Measurements from ENCODE around the gene COL21A1. TPM values are rescaled to one million over a fixed set of nuclear protein-coding genes. Genes with fewer than 3 reads are reported as not detected.
A peak's percentile ranks its signal among the peaks of the same experiment; 100 is the strongest.

COL21A1 gene
- total and polyA plus RNA-seq, 2 of the 13 experiments (the other 11 are each of a cell fraction or from before 2014, with no cell fraction given), result 0.13 TPM; not detected in 1

DNA sequence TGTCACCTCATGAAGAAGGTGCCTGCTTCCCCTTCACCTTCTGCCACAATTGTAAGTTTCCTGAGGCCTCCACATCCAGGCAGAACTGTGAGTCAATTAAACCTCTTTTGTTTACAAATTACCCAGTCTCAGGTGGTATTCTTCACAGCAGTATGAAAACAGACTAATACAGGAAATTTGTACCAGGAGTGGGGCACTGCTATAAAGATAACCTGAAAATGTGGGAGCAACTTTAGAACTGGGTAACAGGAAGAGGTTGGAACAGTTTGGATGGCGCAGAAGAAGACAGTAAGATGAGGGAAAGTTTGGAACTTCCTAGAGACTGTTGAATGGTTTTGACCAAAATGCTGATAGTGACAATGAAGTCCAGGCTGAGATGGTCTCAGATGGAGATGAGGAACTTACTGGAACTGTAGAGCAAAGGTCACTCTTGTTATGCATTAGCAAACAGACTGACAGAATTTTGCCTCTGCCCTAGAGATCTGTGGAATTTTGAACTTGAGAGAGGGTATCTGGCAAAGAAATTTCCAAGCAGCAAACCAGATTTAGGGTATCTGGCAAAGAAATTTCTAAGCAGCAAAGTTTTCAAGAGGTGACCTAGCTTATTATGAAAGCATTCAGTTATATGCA is 23.5 kb upstream of the COL21A1 start (continued):
- TF ChIP-seq HNF4A (CRISPR knock-in tag; IDR thresholded peaks at IDR 0.05) (peak; percentile 64), NR1H2 (CRISPR knock-in tag; IDR thresholded peaks at IDR 0.05; ENCODE audit: borderline replicate concordance, low read depth) (no peak), KDM1A (CRISPR knock-in tag; IDR thresholded peaks at IDR 0.05) (no peak), ZNF768 (CRISPR knock-in tag; IDR thresholded peaks at IDR 0.05) (no peak), ONECUT2 (CRISPR knock-in tag; IDR thresholded peaks at IDR 0.05) (no peak), PPARG (CRISPR knock-in tag; conservative IDR thresholded peaks at IDR 0.05) (peak; percentile 77; the same call in 1 of the 2 replicates)
- TF ChIP-seq, protein P1, sequence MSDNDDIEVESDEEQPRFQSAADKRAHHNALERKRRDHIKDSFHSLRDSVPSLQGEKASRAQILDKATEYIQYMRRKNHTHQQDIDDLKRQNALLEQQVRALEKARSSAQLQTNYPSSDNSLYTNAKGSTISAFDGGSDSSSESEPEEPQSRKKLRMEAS (IDR thresholded peaks at IDR 0.05), result no peak

DNA sequence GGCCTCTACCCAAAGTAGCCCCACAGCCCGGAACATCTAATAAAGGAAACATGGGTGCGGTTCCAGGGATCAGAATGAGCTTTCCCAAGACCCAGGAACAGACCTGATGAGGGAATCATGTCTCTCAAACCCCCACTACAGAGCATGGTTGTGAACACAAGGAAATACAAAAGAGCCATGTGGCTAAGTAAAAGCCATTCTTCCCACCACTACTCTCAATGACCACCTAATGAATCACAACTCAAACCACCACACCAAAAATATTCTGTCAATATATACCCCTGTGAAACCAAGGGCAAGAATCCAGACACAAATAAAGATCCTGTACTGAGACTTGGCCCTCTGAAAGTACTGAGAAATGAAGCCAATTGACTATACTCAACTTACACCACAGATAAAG is 20.9 kb upstream of the COL21A1 start:
- CTCF ChIA-PET (ENCODE audit: low intra/inter-chr PET ratio, low total read pairs), result no interaction called here
- H3K4me3 ChIP-seq (replicated peaks in 1 of 3; ENCODE audit: insufficient read depth in 1 of 3, low read depth in 2 of 3, low read length in 3 of 3), result no peak overlapping the region
- 0% methylated on average over 2 of the region's 2 CpGs for WGBS (ENCODE audit: low lambda C conversion rate)
- H3K27ac ChIP-seq (ENCODE audit: extremely low read length, insufficient read depth, low read length), result no peak overlapping the region
- TF ChIP-seq ZNF160 (CRISPR knock-in tag; IDR thresholded peaks at IDR 0.05), result no peak
- no peak for TF ChIP-seq MTF1 (CRISPR knock-in tag; IDR thresholded peaks at IDR 0.05)
- no peak for TF ChIP-seq ZNF263 (CRISPR knock-in tag; IDR thresholded peaks at IDR 0.05)
- TF ChIP-seq, protein P2, sequence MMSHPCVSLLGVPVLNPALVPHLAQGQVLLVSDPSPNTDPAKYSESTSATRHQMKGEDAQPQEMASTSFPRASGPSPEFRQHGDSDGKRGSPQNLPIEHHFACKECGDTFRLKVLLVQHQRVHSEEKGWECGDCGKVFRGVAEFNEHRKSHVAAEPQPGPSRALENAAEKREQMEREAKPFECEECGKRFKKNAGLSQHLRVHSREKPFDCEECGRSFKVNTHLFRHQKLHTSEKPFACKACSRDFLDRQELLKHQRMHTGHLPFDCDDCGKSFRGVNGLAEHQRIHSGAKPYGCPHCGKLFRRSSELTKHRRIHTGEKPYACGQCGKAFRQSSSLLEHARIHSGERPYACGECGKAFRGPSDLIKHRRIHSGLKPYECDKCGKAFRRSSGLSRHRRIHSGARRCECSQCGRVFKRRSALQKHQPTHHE (CRISPR knock-in tag; IDR thresholded peaks at IDR 0.05; ENCODE audit: borderline replicate concordance), result no peak
- TF ChIP-seq, protein P3, sequence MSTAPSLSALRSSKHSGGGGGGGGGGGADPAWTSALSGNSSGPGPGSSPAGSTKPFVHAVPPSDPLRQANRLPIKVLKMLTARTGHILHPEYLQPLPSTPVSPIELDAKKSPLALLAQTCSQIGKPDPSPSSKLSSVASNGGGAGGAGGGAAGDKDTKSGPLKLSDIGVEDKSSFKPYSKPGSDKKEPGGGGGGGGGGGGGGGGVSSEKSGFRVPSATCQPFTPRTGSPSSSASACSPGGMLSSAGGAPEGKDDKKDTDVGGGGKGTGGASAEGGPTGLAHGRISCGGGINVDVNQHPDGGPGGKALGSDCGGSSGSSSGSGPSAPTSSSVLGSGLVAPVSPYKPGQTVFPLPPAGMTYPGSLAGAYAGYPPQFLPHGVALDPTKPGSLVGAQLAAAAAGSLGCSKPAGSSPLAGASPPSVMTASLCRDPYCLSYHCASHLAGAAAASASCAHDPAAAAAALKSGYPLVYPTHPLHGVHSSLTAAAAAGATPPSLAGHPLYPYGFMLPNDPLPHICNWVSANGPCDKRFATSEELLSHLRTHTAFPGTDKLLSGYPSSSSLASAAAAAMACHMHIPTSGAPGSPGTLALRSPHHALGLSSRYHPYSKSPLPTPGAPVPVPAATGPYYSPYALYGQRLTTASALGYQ (CRISPR knock-in tag; IDR thresholded peaks at IDR 0.05), result no peak
- intact Hi-C loops (cut with micrococcal nuclease; ENCODE audit: unreplicated experiment) (no loop called here), in situ Hi-C loops (cut with HindIII; ENCODE audit: extremely low pct_ligation_motif_present, low pct_unique_long_range_greater_than_20kb) (no loop called here)
- H3K27me3 ChIP-seq (ENCODE audit: control insufficient read depth in 1 of 2, insufficient read depth in 2 of 2, low read length in 2 of 2), result peaks cover 0 to 7% of the 10 kb centered on the region in 2 experiments; a peak in 3 of 5 replicates
- no peak overlapping the region for H3K9ac ChIP-seq (ENCODE audit: insufficient read depth, low read depth, low read length)
- no peak for ATAC-seq
- no peaks in the 10 kb centered on the region for H3K79me2 ChIP-seq (ENCODE audit: insufficient read depth, low read length)
- no peaks in the 10 kb centered on the region for H3K9me3 ChIP-seq (ENCODE audit: low read length)
- DNase-seq (ENCODE audit: low spot score), result no peak
- H4K20me1 ChIP-seq (ENCODE audit: insufficient read depth, low read length), result no peaks in the 10 kb centered on the region
- POLR2A ChIA-PET, result no interaction called here
- no TSS peak for BruUV-seq (replicated peaks)
- H2AFZ ChIP-seq (ENCODE audit: low read length), result no peak overlapping the region
- H3K36me3 ChIP-seq (replicated peaks in 1 of 2; ENCODE audit: control insufficient read depth in 1 of 2, insufficient read depth in 2 of 2, low read length in 2 of 2), result no peaks in the 10 kb centered on the region
- H3K4me2 ChIP-seq (ENCODE audit: low read depth, low read length), result no peak overlapping the region
- no peak for FAIRE-seq
- H3K4me1 ChIP-seq (ENCODE audit: insufficient read depth, low read length), result peaks cover 11% of the 10 kb centered on the region

Data from HepG2 (cell line).